Fibroblast of lung (primary cell): ENCODE results near the gene HPS3.

ENCODE experiments used
- EZH2 ChIP-seq: IDR thresholded peaks from 2 replicates; pipeline ENCODE4 v1.5.1; 2012; ENCODE audit warnings: low read length, control low read depth, mild to moderate bottlenecking; ENCODE audit errors: missing control alignments
- TF ChIP-seq, protein P1 (sequence below), 2 donors: IDR thresholded peaks in 1 of 2; conservative IDR thresholded peaks in 1 of 2; 1 replicate in 1 of 2; 2 replicates in 1 of 2; pipeline ENCODE4 v1.5.1; 2011 to 2012; ENCODE audit warnings: low read length in 2 of 2, control low read depth in 1 of 2, inconsistent platforms in 1 of 2, low read depth in 1 of 2, mild to moderate bottlenecking in 1 of 2

DNA sequence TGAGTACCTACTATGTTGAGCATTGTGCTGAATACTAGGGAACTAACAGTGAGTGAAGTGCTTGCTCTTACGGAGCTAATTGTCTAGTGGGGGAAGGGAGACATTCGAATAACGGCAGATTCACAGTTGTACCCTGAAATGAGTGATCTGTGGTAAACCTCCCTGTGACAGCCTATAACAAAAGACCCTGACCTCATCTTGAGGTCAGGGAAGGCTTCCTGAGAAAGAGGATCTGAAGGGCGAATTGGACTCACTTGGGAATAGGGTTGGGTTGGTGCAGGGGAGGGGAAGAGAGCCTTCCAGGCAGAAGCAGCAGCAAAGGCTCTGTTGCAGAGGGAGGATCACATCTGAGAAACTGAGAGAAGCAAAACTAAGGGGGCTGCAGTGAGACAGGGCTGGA, 13.2 kb downstream of the HPS3 start:
- TF ChIP-seq, protein P1, sequence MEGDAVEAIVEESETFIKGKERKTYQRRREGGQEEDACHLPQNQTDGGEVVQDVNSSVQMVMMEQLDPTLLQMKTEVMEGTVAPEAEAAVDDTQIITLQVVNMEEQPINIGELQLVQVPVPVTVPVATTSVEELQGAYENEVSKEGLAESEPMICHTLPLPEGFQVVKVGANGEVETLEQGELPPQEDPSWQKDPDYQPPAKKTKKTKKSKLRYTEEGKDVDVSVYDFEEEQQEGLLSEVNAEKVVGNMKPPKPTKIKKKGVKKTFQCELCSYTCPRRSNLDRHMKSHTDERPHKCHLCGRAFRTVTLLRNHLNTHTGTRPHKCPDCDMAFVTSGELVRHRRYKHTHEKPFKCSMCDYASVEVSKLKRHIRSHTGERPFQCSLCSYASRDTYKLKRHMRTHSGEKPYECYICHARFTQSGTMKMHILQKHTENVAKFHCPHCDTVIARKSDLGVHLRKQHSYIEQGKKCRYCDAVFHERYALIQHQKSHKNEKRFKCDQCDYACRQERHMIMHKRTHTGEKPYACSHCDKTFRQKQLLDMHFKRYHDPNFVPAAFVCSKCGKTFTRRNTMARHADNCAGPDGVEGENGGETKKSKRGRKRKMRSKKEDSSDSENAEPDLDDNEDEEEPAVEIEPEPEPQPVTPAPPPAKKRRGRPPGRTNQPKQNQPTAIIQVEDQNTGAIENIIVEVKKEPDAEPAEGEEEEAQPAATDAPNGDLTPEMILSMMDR (conservative IDR thresholded peaks at IDR 0.05 in 1 of 2, IDR thresholded peaks at IDR 0.05 in 1 of 2; ENCODE audit: low read depth in 1 of 2, low read length in 2 of 2) = no peak
- no peak for TF ChIP-seq EZH2
